Keratinocyte (primary cell): ENCODE data around the gene STXBP1. TPM values are rescaled to one million over a fixed set of nuclear protein-coding genes. Genes with fewer than 3 reads are reported as not detected.
A peak's percentile ranks its signal among the peaks of the same experiment; 100 is the strongest.
"Not testable (repeated sequence)": the region's sequence is repeated elsewhere in the genome, so short reads cannot be mapped to it uniquely, and the experiment has no call there.

Experiments
- DNase-seq: peaks from one replicate; pipeline ENCODE4 v3.0.0-alpha.2; 2011; ENCODE audit warnings: low read depth, missing footprints, low spot score
- FAIRE-seq: peaks from 2 replicates; lab custom pipeline; 2011; peaks lifted over from hg19 to GRCh38; lab: Jason Lieb, UNC
- H2AFZ ChIP-seq: 2 replicates; pipeline ENCODE4 v1.6.0; 2012; ENCODE audit warnings: low read length, control low read depth, inconsistent platforms; ENCODE audit not compliant: control insufficient read depth
- H3K27ac ChIP-seq: 2 replicates; pipeline ENCODE4 v1.5.1; 2011; ENCODE audit warnings: low read length; ENCODE audit not compliant: control insufficient read depth, insufficient read depth
- H3K27me3 ChIP-seq: 3 replicates; pipeline ENCODE4 v1.6.0; 2011; ENCODE audit warnings: low read length; ENCODE audit not compliant: control insufficient read depth, insufficient read depth; ENCODE audit errors: extremely low read depth
- H3K36me3 ChIP-seq, 2 experiments: 2 replicates in 1 of 2; 3 replicates in 1 of 2; pipeline ENCODE4 v1.5.1; 2011; ENCODE audit warnings: low read length in 2 of 2, mild to moderate bottlenecking in 1 of 2; ENCODE audit not compliant: control insufficient read depth in 2 of 2, insufficient read depth in 2 of 2; ENCODE audit errors: extremely low read depth in 1 of 2
- H3K4me1 ChIP-seq: 3 replicates; pipeline ENCODE4 v1.5.1; 2011; ENCODE audit warnings: low read length; ENCODE audit not compliant: control insufficient read depth, insufficient read depth; ENCODE audit errors: extremely low read depth
- H3K4me2 ChIP-seq: 3 replicates; pipeline ENCODE4 v1.6.0; 2011; ENCODE audit warnings: low read depth, low read length; ENCODE audit not compliant: control insufficient read depth, insufficient read depth; ENCODE audit errors: extremely low read depth
- H3K4me3 ChIP-seq, 3 experiments: fragments of 200-600 bp in 1 of 3; sonication (generic) in 1 of 3; 2 replicates in 2 of 3; 3 replicates in 1 of 3; pipeline ENCODE4 v1.5.1; 2011 to 2016; ENCODE audit warnings: low read length in 3 of 3, mild to moderate bottlenecking in 3 of 3, control low read depth in 2 of 3, inconsistent platforms in 1 of 3, low read depth in 1 of 3, mixed read lengths in 1 of 3, mixed run types in 1 of 3, moderate library complexity in 1 of 3; ENCODE audit not compliant: control insufficient read depth in 2 of 3, insufficient read depth in 2 of 3; ENCODE audit errors: extremely low read depth in 1 of 3
- H3K79me2 ChIP-seq: 2 replicates; pipeline ENCODE4 v1.6.0; 2012; ENCODE audit warnings: low read length; ENCODE audit not compliant: control insufficient read depth, insufficient read depth
- H3K9ac ChIP-seq: 3 replicates; pipeline ENCODE4 v1.6.0; 2011; ENCODE audit warnings: low read length; ENCODE audit not compliant: control insufficient read depth, insufficient read depth; ENCODE audit errors: extremely low read depth
- H3K9me1 ChIP-seq: 3 replicates; pipeline ENCODE4 v1.6.0; 2011; ENCODE audit warnings: low read length; ENCODE audit not compliant: control insufficient read depth, insufficient read depth; ENCODE audit errors: extremely low read depth
- H3K9me3 ChIP-seq: 2 replicates; pipeline ENCODE4 v1.5.1; 2012; ENCODE audit warnings: low read depth, low read length; ENCODE audit not compliant: control insufficient read depth
- H4K20me1 ChIP-seq: 3 replicates; pipeline ENCODE4 v1.6.0; 2011; ENCODE audit warnings: low read length; ENCODE audit not compliant: control insufficient read depth, insufficient read depth; ENCODE audit errors: extremely low read depth
- EZH2 ChIP-seq: IDR thresholded peaks from one replicate; pipeline ENCODE4 v1.6.1; 2012; ENCODE audit warnings: inconsistent platforms, mild to moderate bottlenecking, low read length, moderate library complexity
- dilution Hi-C: fragments of 300-500 bp; cut with MboI; formaldehyde crosslinking; loops from one replicate; pipeline ENCODE4 v1.7.0; 2020; ENCODE audit warnings: low sequenced_read_pairs; ENCODE audit not compliant: extremely low pct_ligation_motif_present
- polyA plus RNA-seq, 5 experiments: library from polyadenylated mRNA; depleted of rRNA in 3 of 5; stranded (reverse) in 3 of 5; stranded (forward) in 1 of 5; unstranded in 1 of 5; fragments of >200 nt; gene quantifications; 1 replicate in 1 of 5; 2 replicates in 3 of 5; 3 replicates in 1 of 5; pipeline versions ENCODE4 v1.2.1 to v1.2.3, GENCODE V29; 2011 to 2012; ENCODE audit warnings: missing spikeins in 2 of 5, low read depth in 1 of 5, low replicate concordance in 1 of 5
- TF ChIP-seq, protein P1 (sequence below), 3 experiments: IDR thresholded peaks in 1 of 3; conservative IDR thresholded peaks in 1 of 3; optimal IDR thresholded peaks in 1 of 3; 2 replicates in 2 of 3; 3 replicates in 1 of 3; pipeline versions ENCODE3 to v1.5.1; 2011; ENCODE audit warnings: low read length in 3 of 3, mild to moderate bottlenecking in 3 of 3, moderate library complexity in 2 of 3, control low read depth in 1 of 3, inconsistent platforms in 1 of 3; ENCODE audit not compliant: insufficient read depth in 2 of 3; ENCODE audit errors: extremely low read depth in 1 of 3

The STXBP1 gene
- polyA plus RNA-seq, 1 donor (not counting 4 experiments of a cell fraction or from before 2014, with no cell fraction given) = 17.1 TPM

- Histone ChIP-seq H3K9ac (peak overlapping the region; percentile 80), H4K20me1 (no peaks in the 10 kb centered on the region), H3K9me3 (no peaks in the 10 kb centered on the region), H3K27ac (peak overlapping the region; percentile 45), H3K79me2 (peaks cover 15% of the 10 kb centered on the region), H3K9me1 (no peaks in the 10 kb centered on the region), H3K4me1 (peaks cover 12% of the 10 kb centered on the region), H2AFZ (peak overlapping the region; percentile 91), H3K4me2 (peak overlapping the region; percentile 72), H3K27me3 (no peaks in the 10 kb centered on the region), H3K36me3 (no peaks in the 10 kb centered on the region), H3K4me3 (peak overlapping the region; percentile 69 to 89 (median 83))
- TF ChIP-seq, protein P1, sequence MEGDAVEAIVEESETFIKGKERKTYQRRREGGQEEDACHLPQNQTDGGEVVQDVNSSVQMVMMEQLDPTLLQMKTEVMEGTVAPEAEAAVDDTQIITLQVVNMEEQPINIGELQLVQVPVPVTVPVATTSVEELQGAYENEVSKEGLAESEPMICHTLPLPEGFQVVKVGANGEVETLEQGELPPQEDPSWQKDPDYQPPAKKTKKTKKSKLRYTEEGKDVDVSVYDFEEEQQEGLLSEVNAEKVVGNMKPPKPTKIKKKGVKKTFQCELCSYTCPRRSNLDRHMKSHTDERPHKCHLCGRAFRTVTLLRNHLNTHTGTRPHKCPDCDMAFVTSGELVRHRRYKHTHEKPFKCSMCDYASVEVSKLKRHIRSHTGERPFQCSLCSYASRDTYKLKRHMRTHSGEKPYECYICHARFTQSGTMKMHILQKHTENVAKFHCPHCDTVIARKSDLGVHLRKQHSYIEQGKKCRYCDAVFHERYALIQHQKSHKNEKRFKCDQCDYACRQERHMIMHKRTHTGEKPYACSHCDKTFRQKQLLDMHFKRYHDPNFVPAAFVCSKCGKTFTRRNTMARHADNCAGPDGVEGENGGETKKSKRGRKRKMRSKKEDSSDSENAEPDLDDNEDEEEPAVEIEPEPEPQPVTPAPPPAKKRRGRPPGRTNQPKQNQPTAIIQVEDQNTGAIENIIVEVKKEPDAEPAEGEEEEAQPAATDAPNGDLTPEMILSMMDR (optimal IDR thresholded peaks at IDR 0.05 in 1 of 3, IDR thresholded peaks at IDR 0.05 in 1 of 3, conservative IDR thresholded peaks at IDR 0.05 in 1 of 3; ENCODE audit: extremely low read depth in 1 of 3, insufficient read depth in 2 of 3, low read length in 3 of 3) = no peak
- TF ChIP-seq EZH2 = no peak
- dilution Hi-C loops = no loop called here
- no peak for DNase-seq
- FAIRE-seq = no peak
Observed at GRCh38 chr9:127613583-127613954, 1.5 kb downstream of the STXBP1 start.

GRCh38 chr9:127614961-127615360 lies 2.9 kb downstream of the STXBP1 start:
- Histone ChIP-seq H3K4me1 (peaks cover 9% of the 10 kb centered on the region), H3K4me3 (no peak overlapping the region), H4K20me1 (no peaks in the 10 kb centered on the region), H3K79me2 (peaks cover 15% of the 10 kb centered on the region), H3K4me2 (no peak overlapping the region), H3K9me1 (no peaks in the 10 kb centered on the region), H3K9ac (no peak overlapping the region), H3K36me3 (no peaks in the 10 kb centered on the region), H2AFZ (no peak overlapping the region), H3K27ac (no peak overlapping the region), H3K9me3 (no peaks in the 10 kb centered on the region), H3K27me3 (no peaks in the 10 kb centered on the region)
- TF ChIP-seq, protein P1 (optimal IDR thresholded peaks at IDR 0.05 in 1 of 3, IDR thresholded peaks at IDR 0.05 in 1 of 3, conservative IDR thresholded peaks at IDR 0.05 in 1 of 3; ENCODE audit: extremely low read depth in 1 of 3, insufficient read depth in 2 of 3, low read length in 3 of 3) = no peak
- no peak for TF ChIP-seq EZH2
- dilution Hi-C loops = no loop called here
- DNase-seq (no peak), FAIRE-seq (no peak)

DNA sequence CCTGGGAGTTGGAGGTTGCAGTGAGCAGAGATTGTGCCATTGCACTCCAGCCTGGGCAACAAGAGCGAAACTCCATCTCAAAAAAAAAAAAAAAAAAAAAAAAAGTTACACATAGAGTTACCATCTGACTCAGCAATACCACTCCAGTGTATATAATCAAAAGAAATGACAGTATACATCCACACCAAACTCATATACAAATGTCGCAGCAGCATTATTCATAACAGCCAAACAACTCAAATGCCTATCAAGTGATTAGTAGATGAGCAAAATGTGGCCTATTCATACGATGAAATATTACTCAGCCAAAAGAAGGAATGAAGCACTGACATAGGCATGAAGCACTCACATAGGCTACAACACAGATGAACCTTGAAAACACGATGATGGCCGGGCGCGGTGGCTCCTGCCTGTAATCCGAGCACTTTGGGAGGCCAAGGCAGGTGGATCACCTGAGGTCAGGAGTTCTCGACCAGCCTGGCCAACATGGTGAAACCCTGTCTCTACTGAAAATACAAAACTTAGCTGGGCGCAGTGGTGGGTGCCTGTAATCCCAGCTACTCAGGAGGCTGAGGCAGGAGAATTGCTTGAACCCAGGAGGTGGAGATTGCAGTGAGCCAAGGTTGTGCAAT lies 9.4 kb downstream of the STXBP1 start:
- dilution Hi-C loops, H3K4me1 ChIP-seq, H3K4me3 ChIP-seq, H3K9ac ChIP-seq, H3K27ac ChIP-seq, H2AFZ ChIP-seq, H3K79me2 ChIP-seq, H3K4me2 ChIP-seq, FAIRE-seq, H3K27me3 ChIP-seq, H3K9me1 ChIP-seq, H3K36me3 ChIP-seq, H4K20me1 ChIP-seq, H3K9me3 ChIP-seq, DNase-seq: not testable (repeated sequence)
